ENCODE data around the gene STT3B. TPM values are rescaled to one million over a fixed set of nuclear protein-coding genes. Genes with fewer than 3 reads are reported as not detected.

STT3B gene
- total and polyA plus RNA-seq, 2 of the 4 experiments (the other 2 are of a cell fraction) = 45.5 to 86.4 TPM

- no peaks in the 10 kb centered on the region; the same call in 1 of the 2 replicates for H3K27me3 ChIP-seq (ENCODE audit: control insufficient read depth, insufficient read depth, low read length)
- H2AK5ac ChIP-seq (ENCODE audit: low read depth, low read length) = no peak overlapping the region
- H2BK15ac ChIP-seq (ENCODE audit: low read depth, low read length) = no peak overlapping the region
- no peak overlapping the region for H4K91ac ChIP-seq (ENCODE audit: insufficient read depth, low read depth, low read length)
- H3K36me3 ChIP-seq (ENCODE audit: control insufficient read depth, insufficient read depth, low read length) = no peaks in the 10 kb centered on the region
- no peak overlapping the region for H3K23ac ChIP-seq (ENCODE audit: low read depth, low read length)
- ATAC-seq (ENCODE audit: low read depth) = no peak
- no peak overlapping the region for H3K56ac ChIP-seq (ENCODE audit: extremely low read depth, insufficient read depth, low read length)
- H3K27ac ChIP-seq (ENCODE audit: insufficient read depth, low read length) = no peak overlapping the region
- no peak overlapping the region for H2AFZ ChIP-seq (replicated peaks; ENCODE audit: low read length, poor library complexity)
- CTCF ChIA-PET = no interaction called here
- DNase-seq = no peak
- no peak overlapping the region for H3K4me2 ChIP-seq (ENCODE audit: low read depth, low read length)
- no peaks in the 10 kb centered on the region for H4K20me1 ChIP-seq (ENCODE audit: insufficient read depth, low read length)
- no peak overlapping the region for H4K5ac ChIP-seq (ENCODE audit: low read depth, low read length)
- no peak overlapping the region for H2BK120ac ChIP-seq (ENCODE audit: low read depth, low read length)
- H3K9me3 ChIP-seq (ENCODE audit: control insufficient read depth, insufficient read depth, low read length) = no peaks in the 10 kb centered on the region
- H2BK5ac ChIP-seq (ENCODE audit: low read depth, low read length, poor library complexity, severe bottlenecking) = no peak overlapping the region
- H3K9ac ChIP-seq (ENCODE audit: low read depth, low read length) = no peak overlapping the region
- intact Hi-C loops (cut with micrococcal nuclease) = no loop called here
- in situ Hi-C loops (cut with MboI; ENCODE audit: low sequenced_read_pairs) = no loop called here
- no TSS peak for BruUV-seq (replicated peaks)
- no peak overlapping the region for H4K8ac ChIP-seq (ENCODE audit: low read depth in 2 of 2, low read length in 2 of 2)
- no peak overlapping the region for H2AK9ac ChIP-seq (replicated peaks; ENCODE audit: low read depth, low read length, poor library complexity)
- H3K4me1 ChIP-seq (ENCODE audit: control insufficient read depth, insufficient read depth, low read length) = no peaks in the 10 kb centered on the region
- no peak overlapping the region for H3K14ac ChIP-seq (replicated peaks; ENCODE audit: low read depth, low read length)
- no peak overlapping the region for H3K4me3 ChIP-seq (ENCODE audit: insufficient read depth, low read depth, low read length)
- dilution Hi-C loops (cut with HindIII; ENCODE audit: low sequenced_read_pairs, unreplicated experiment) = no loop called here
- H3K79me1 ChIP-seq (ENCODE audit: low read depth in 1 of 2, low read length in 2 of 2) = no peaks in the 10 kb centered on the region
- H2BK20ac ChIP-seq (ENCODE audit: low read depth, low read length) = no peak overlapping the region
- no peak overlapping the region for H3K18ac ChIP-seq (ENCODE audit: low read depth, low read length)
- no peak overlapping the region for H3K4ac ChIP-seq (ENCODE audit: low read depth, low read length)
- TF ChIP-seq FOS (IDR thresholded peaks at IDR 0.05; ENCODE audit: low read depth, low read length) (no peak), NFE2L2 (IDR thresholded peaks at IDR 0.05; ENCODE audit: low read depth, low read length) (no peak), BHLHE40 (IDR thresholded peaks at IDR 0.05; ENCODE audit: low read depth, low read length) (no peak), MXI1 (IDR thresholded peaks at IDR 0.05; ENCODE audit: borderline replicate concordance, low read depth, low read length) (no peak), CEBPB (IDR thresholded peaks at IDR 0.05; ENCODE audit: low read depth, low read length) (no peak), MAZ (IDR thresholded peaks at IDR 0.05; ENCODE audit: borderline replicate concordance, low read depth, low read length) (no peak), SMC3 (IDR thresholded peaks at IDR 0.05; ENCODE audit: low read depth, low read length) (no peak), RCOR1 (IDR thresholded peaks at IDR 0.05; ENCODE audit: insufficient replicate concordance, low read length) (no peak), RFX5 (IDR thresholded peaks at IDR 0.05; ENCODE audit: low read depth, low read length) (no peak), ELK1 (IDR thresholded peaks at IDR 0.05; ENCODE audit: borderline replicate concordance, low read depth, low read length) (no peak), MAFK (IDR thresholded peaks at IDR 0.05; ENCODE audit: low read depth, low read length) (no peak), USF2 (IDR thresholded peaks at IDR 0.05; ENCODE audit: low read depth, low read length) (no peak), POLR2A (IDR thresholded peaks at IDR 0.05; ENCODE audit: low read depth, low read length) (no peak), CTCF (conservative IDR thresholded peaks at IDR 0.05; ENCODE audit: low read depth, low read length) (no peak), RAD21 (IDR thresholded peaks at IDR 0.05; ENCODE audit: low read length) (no peak), CHD1 (IDR thresholded peaks at IDR 0.05; ENCODE audit: low read depth, low read length) (no peak)
- POLR2A ChIA-PET (ENCODE audit: unreplicated experiment) = no interaction called here
- no peaks in the 10 kb centered on the region for H3K9me1 ChIP-seq (ENCODE audit: insufficient read depth, low read length)
Observed at GRCh38 chr3:31525532-31525931, 7.2 kb upstream of the STT3B start.
